Thoracic aorta (tissue), 2 donors: ENCODE results near the gene VMP1. TPM values are rescaled to one million over a fixed set of nuclear protein-coding genes. Genes with fewer than 3 reads are reported as not detected.

Experiments used
- ATAC-seq: fragments of 150-250 bp; one replicate; pipeline ENCODE4 v1.8.0; 2017; ENCODE audit warnings: low read depth; ENCODE audit not compliant: insufficient number of reproducible peaks, low FRiP score
- DNase-seq: peaks from one replicate; pipeline ENCODE4 v3.0.0-alpha.2; 2020; ENCODE audit warnings: low spot score
- H3K27ac ChIP-seq, 2 donors: fragments of 200-600 bp; sonication (generic); 1 replicate in 1 of 2; 2 replicates in 1 of 2; pipeline ENCODE4 v1.5.1; 2016; ENCODE audit warnings: mild to moderate bottlenecking in 2 of 2, moderate library complexity in 2 of 2
- H3K27me3 ChIP-seq: fragments of 200-600 bp; sonication (generic); replicated peaks from 2 replicates; pipeline ENCODE4 v1.6.0; 2016; ENCODE audit warnings: mild to moderate bottlenecking; ENCODE audit not compliant: insufficient read depth
- H3K36me3 ChIP-seq: fragments of 200-600 bp; sonication (generic); one replicate; pipeline ENCODE4 v1.5.1; 2016
- H3K4me1 ChIP-seq, 2 donors: fragments of 200-600 bp; sonication (generic); 1 replicate in 1 of 2; 2 replicates in 1 of 2; pipeline versions ENCODE4 v1.5.1 to v1.6.0; 2016; ENCODE audit warnings: low read depth in 2 of 2, mild to moderate bottlenecking in 1 of 2; ENCODE audit not compliant: control insufficient read depth in 1 of 2
- H3K4me3 ChIP-seq: fragments of 200-600 bp; sonication (generic); 2 replicates; pipeline ENCODE4 v1.5.1; 2016; ENCODE audit warnings: mild to moderate bottlenecking
- H3K9me3 ChIP-seq: fragments of 200-600 bp; sonication (generic); 2 replicates; pipeline ENCODE4 v1.5.1; 2016
- CTCF ChIP-seq: fragments of 200-600 bp; sonication (generic); IDR thresholded peaks from one replicate; pipeline ENCODE4 v1.5.1; 2019; ENCODE audit warnings: antibody characterized with exemption
- total RNA-seq, 2 donors: library from RNA; depleted of rRNA; stranded (reverse); fragments of >200 nt; gene quantifications; one replicate each; pipeline versions ENCODE4 v1.1.0 to v1.2.3, GENCODE V29; 2016

Gene VMP1
- total RNA-seq, 2 donors from 2014 or later: 183 to 728 TPM

DNA sequence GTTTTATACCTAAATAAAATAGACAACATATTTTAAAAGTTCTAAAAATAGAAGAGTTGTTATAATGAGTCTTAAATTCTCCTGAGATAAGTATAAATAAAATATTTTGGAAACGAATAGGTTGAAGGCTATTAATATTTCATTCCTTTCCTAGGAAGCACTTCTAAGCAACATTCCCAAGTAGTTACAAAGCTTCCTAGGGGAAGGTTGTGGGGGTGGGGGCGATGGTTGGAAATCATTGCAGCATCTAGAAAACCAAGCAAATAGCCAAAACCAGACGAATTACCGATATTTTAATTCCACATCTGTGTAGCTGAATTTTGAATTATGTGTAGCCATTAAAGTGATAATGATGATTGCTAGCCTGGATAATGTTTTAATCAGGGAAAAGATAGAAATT, 27.1 kb upstream of the VMP1 start:
- no peaks in the 10 kb centered on the region for H3K27me3 ChIP-seq
- peak overlapping the region; percentile 39 to 64 for H3K27ac ChIP-seq
- DNase-seq (no peak), ATAC-seq (no peak)
- peaks cover 8 to 9% of the 10 kb centered on the region in 2 donors for H3K4me1 ChIP-seq
- H3K4me3 ChIP-seq: no peak overlapping the region
- no peaks in the 10 kb centered on the region for H3K9me3 ChIP-seq
- H3K36me3 ChIP-seq: peaks cover 65% of the 10 kb centered on the region
- no peak for TF ChIP-seq CTCF

GRCh38 chr17:59683283-59683682, 24.2 kb upstream of the VMP1 start:
- no peaks in the 10 kb centered on the region for H3K9me3 ChIP-seq
- no peak for ATAC-seq
- no peak for DNase-seq
- H3K27me3 ChIP-seq: no peaks in the 10 kb centered on the region
- TF ChIP-seq CTCF: no peak
- peaks cover 57% of the 10 kb centered on the region for H3K36me3 ChIP-seq
- H3K27ac ChIP-seq: no peak overlapping the region
- no peak overlapping the region for H3K4me3 ChIP-seq
- peaks cover 8 to 9% of the 10 kb centered on the region in 2 donors for H3K4me1 ChIP-seq

- DNase-seq (no peak), ATAC-seq (no peak)
- H3K36me3 ChIP-seq: peaks cover 49% of the 10 kb centered on the region
- no peak for TF ChIP-seq CTCF
- H3K4me3 ChIP-seq: no peak overlapping the region
- no peaks in the 10 kb centered on the region for H3K27me3 ChIP-seq
- no peak overlapping the region for H3K27ac ChIP-seq
- H3K4me1 ChIP-seq: peaks cover 4 to 6% of the 10 kb centered on the region in 2 donors
- H3K9me3 ChIP-seq: no peaks in the 10 kb centered on the region
These were observed 22.5 kb upstream of the VMP1 start for GRCh38 chr17:59684967-59685366.

GRCh38 chr17:59688008-59688407, 19.4 kb upstream of the VMP1 start:
- DNase-seq (no peak), ATAC-seq (no peak)
- Histone ChIP-seq H3K27ac (no peak overlapping the region), H3K36me3 (peaks cover 40% of the 10 kb centered on the region), H3K9me3 (no peaks in the 10 kb centered on the region), H3K4me3 (no peak overlapping the region), H3K4me1 (no peaks in the 10 kb centered on the region), H3K27me3 (no peaks in the 10 kb centered on the region)
- TF ChIP-seq CTCF: no peak

GRCh38 chr17:59688496-59688895, 19.0 kb upstream of the VMP1 start:
- Histone ChIP-seq H3K27me3 (no peaks in the 10 kb centered on the region), H3K36me3 (peaks cover 38% of the 10 kb centered on the region), H3K27ac (no peak overlapping the region), H3K4me1 (no peaks in the 10 kb centered on the region), H3K4me3 (no peak overlapping the region), H3K9me3 (no peaks in the 10 kb centered on the region)
- TF ChIP-seq CTCF: no peak
- ATAC-seq (no peak), DNase-seq (no peak)
